H9 (cell line): Measurements from ENCODE around the gene PIAS1. TPM values are rescaled to one million over a fixed set of nuclear protein-coding genes. Genes with fewer than 3 reads are reported as not detected.

Experiments used
- DNase-seq: peaks from one replicate; pipeline ENCODE4 v3.0.0-alpha.2; 2017
- H2AFZ ChIP-seq: one replicate; pipeline ENCODE4 v1.6.1; 2013; ENCODE audit warnings: mild to moderate bottlenecking, low read length, control low read depth, moderate library complexity
- H2AK5ac ChIP-seq: 2 replicates; pipeline ENCODE4 v1.6.1; 2013; ENCODE audit warnings: low read length, control low read depth, mixed read lengths; ENCODE audit not compliant: insufficient read length
- H2BK120ac ChIP-seq: one replicate; pipeline ENCODE4 v1.6.1; 2013; ENCODE audit warnings: low read depth, mild to moderate bottlenecking, low read length, control low read depth, inconsistent platforms; ENCODE audit not compliant: poor library complexity, severe bottlenecking
- H2BK12ac ChIP-seq: 2 replicates; pipeline ENCODE4 v1.6.1; 2013; ENCODE audit warnings: low read length, control low read depth, mixed read lengths, low read depth; ENCODE audit not compliant: insufficient read length
- H2BK15ac ChIP-seq: 2 replicates; pipeline ENCODE4 v1.6.1; 2013; ENCODE audit warnings: low read depth, low read length, control low read depth
- H2BK20ac ChIP-seq: one replicate; pipeline ENCODE4 v1.6.1; 2013; ENCODE audit warnings: low read depth, mild to moderate bottlenecking, low read length, control low read depth, inconsistent platforms; ENCODE audit not compliant: poor library complexity, severe bottlenecking
- H2BK5ac ChIP-seq: 2 replicates; pipeline ENCODE4 v1.6.1; 2013; ENCODE audit warnings: low read length, control low read depth, mixed read lengths; ENCODE audit not compliant: insufficient read length
- H3K14ac ChIP-seq: 2 replicates; pipeline ENCODE4 v1.6.1; 2013; ENCODE audit warnings: low read length, control low read depth; ENCODE audit not compliant: insufficient read depth
- H3K18ac ChIP-seq: 2 replicates; pipeline ENCODE4 v1.6.1; 2013; ENCODE audit warnings: low read depth, mild to moderate bottlenecking, mixed read lengths, low read length, control low read depth; ENCODE audit not compliant: insufficient read length
- H3K23ac ChIP-seq: 2 replicates; pipeline ENCODE4 v1.6.1; 2013; ENCODE audit warnings: low read length, control low read depth, mixed read lengths, low read depth; ENCODE audit not compliant: insufficient read length
- H3K23me2 ChIP-seq: 2 replicates; pipeline ENCODE4 v1.6.1; 2013; ENCODE audit warnings: low read depth, mild to moderate bottlenecking, mixed read lengths, low read length, control low read depth; ENCODE audit not compliant: insufficient read length, poor library complexity, severe bottlenecking
- H3K27ac ChIP-seq: 2 replicates; pipeline ENCODE4 v1.5.1; 2013; ENCODE audit warnings: low read length, control low read depth, mixed read lengths, low read depth; ENCODE audit not compliant: insufficient read length
- H3K27me3 ChIP-seq: 2 replicates; pipeline ENCODE4 v1.6.1; 2013; ENCODE audit warnings: low read length, control low read depth, inconsistent platforms; ENCODE audit not compliant: insufficient read depth
- H3K4ac ChIP-seq: 2 replicates; pipeline ENCODE4 v1.6.1; 2013; ENCODE audit warnings: low read depth, mild to moderate bottlenecking, control low read depth, inconsistent platforms, low read length, moderate library complexity
- H3K4me1 ChIP-seq: 2 replicates; pipeline ENCODE4 v1.6.1; 2013; ENCODE audit warnings: low read length, control low read depth, inconsistent platforms; ENCODE audit not compliant: insufficient read depth
- H3K4me2 ChIP-seq: 2 replicates; pipeline ENCODE4 v1.6.1; 2013; ENCODE audit warnings: low read length, control low read depth, mixed read lengths; ENCODE audit not compliant: insufficient read length, insufficient read depth
- H3K56ac ChIP-seq: 2 replicates; pipeline ENCODE4 v1.6.1; 2013; ENCODE audit warnings: low read depth, mild to moderate bottlenecking, mixed read lengths, low read length, control low read depth; ENCODE audit not compliant: insufficient read length
- H3K79me1 ChIP-seq: 2 replicates; pipeline ENCODE4 v1.6.1; 2013; ENCODE audit warnings: low read depth, mild to moderate bottlenecking, moderate library complexity, low read length, control low read depth, inconsistent platforms; ENCODE audit not compliant: insufficient read depth, poor library complexity, severe bottlenecking
- H3K79me2 ChIP-seq: 2 replicates; pipeline ENCODE4 v1.6.1; 2013; ENCODE audit warnings: low read length, control low read depth, inconsistent platforms; ENCODE audit not compliant: insufficient read depth
- H3K9ac ChIP-seq: 2 replicates; pipeline ENCODE4 v1.6.1; 2013; ENCODE audit warnings: low read length, control low read depth, mixed read lengths; ENCODE audit not compliant: insufficient read length; ENCODE audit errors: extremely low read depth
- H3K9me3 ChIP-seq: one replicate; pipeline ENCODE4 v1.6.1; 2013; ENCODE audit warnings: low read depth, low read length, inconsistent platforms; ENCODE audit not compliant: control insufficient read depth
- H3T11ph ChIP-seq: one replicate; pipeline ENCODE4 v1.6.1; 2013; ENCODE audit warnings: mild to moderate bottlenecking, low read length, control low read depth, inconsistent platforms
- H4K20me1 ChIP-seq: one replicate; pipeline ENCODE4 v1.6.1; 2013; ENCODE audit not compliant: control insufficient read depth, insufficient read length, insufficient read depth
- H4K5ac ChIP-seq: 2 replicates; pipeline ENCODE4 v1.6.1; 2013; ENCODE audit warnings: low read depth, mild to moderate bottlenecking, mixed read lengths, low read length, control low read depth; ENCODE audit not compliant: insufficient read length
- H4K8ac ChIP-seq: replicated peaks from 2 replicates; pipeline ENCODE4 v1.6.1; 2013; ENCODE audit warnings: low read length, control low read depth, mixed read lengths, low read depth; ENCODE audit not compliant: insufficient read length
- H4K91ac ChIP-seq: 2 replicates; pipeline ENCODE4 v1.6.1; 2013; ENCODE audit warnings: low read depth, mild to moderate bottlenecking, moderate library complexity, mixed read lengths, low read length, control low read depth; ENCODE audit not compliant: insufficient read length
- H3K27ac Mint-ChIP-seq, 3 experiments: 2 replicates in 2 of 3; 3 replicates in 1 of 3; pipeline ENCODE4 v1.8.0; 2020 to 2021; ENCODE audit warnings: mixed read lengths in 3 of 3, mild to moderate bottlenecking in 1 of 3, moderate library complexity in 1 of 3
- H3K27me3 Mint-ChIP-seq: 2 replicates; pipeline ENCODE4 v1.8.0; 2021; ENCODE audit warnings: low read depth, mild to moderate bottlenecking, moderate library complexity, mixed read lengths
- H3K36me3 Mint-ChIP-seq, 3 experiments: 2 replicates in 2 of 3; 3 replicates in 1 of 3; pipeline ENCODE4 v1.8.0; 2020 to 2021; ENCODE audit warnings: low read depth in 3 of 3, mixed read lengths in 3 of 3; ENCODE audit not compliant: insufficient read depth in 1 of 3
- H3K4me1 Mint-ChIP-seq, 2 experiments: 2 replicates each; pipeline ENCODE4 v1.8.0; 2020; ENCODE audit warnings: mixed read lengths in 2 of 2
- H3K4me3 Mint-ChIP-seq, 2 experiments: 2 replicates in 1 of 2; 3 replicates in 1 of 2; pipeline ENCODE4 v1.8.0; 2020 to 2021; ENCODE audit warnings: mild to moderate bottlenecking in 2 of 2, mixed read lengths in 2 of 2, moderate library complexity in 1 of 2
- H3K9me3 Mint-ChIP-seq, 2 experiments: 2 replicates in 1 of 2; 3 replicates in 1 of 2; pipeline ENCODE4 v1.8.0; 2020; ENCODE audit warnings: mild to moderate bottlenecking in 2 of 2, mixed read lengths in 2 of 2, moderate library complexity in 1 of 2
- CTCF ChIP-seq: fragments of 200-600 bp; sonication (generic); conservative IDR thresholded peaks from 3 replicates; pipeline ENCODE4 v1.8.0; 2021; ENCODE audit warnings: antibody characterized with exemption, mild to moderate bottlenecking
- WGBS: extraction: QIAGEN DNeasy Blood & Tissue Kit; methylation state at CpG from one replicate; pipeline ENCODE4 v1.1.7; 2013; ENCODE audit warnings: missing lambda C conversion rate, low lambda C conversion rate, mixed read lengths; ENCODE audit not compliant: insufficient read length; ENCODE audit errors: extremely low coverage; 5-methylcytosine and 5-hydroxymethylcytosine counted together
- total RNA-seq: library from RNA; stranded (reverse); gene quantifications from 2 replicates; pipeline ENCODE4 v1.2.1, GENCODE V29; 2021

Gene PIAS1
- total RNA-seq, 1 experiment from 2014 or later, result 31.1 TPM

DNA sequence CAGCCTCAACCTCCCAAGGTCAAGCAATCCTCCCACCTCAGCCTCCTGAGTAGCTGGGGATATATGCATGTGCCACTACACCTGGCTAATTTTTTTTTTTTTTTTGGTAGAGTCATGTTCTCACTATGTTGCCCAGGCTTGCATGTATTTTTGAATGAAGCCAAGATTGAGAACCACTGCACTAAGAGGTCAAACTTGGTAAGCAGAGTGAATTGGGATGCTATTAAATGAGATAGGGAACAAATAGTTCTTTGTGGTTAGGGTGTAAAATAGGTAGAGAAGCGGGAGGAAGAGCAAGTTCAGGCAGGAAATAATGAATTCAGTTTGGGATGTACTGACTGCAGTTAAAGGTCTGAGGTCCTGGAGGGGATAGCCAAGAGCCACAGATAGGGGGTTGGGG is 39.9 kb upstream of the PIAS1 start:
- Histone ChIP-seq H2AFZ (no peak overlapping the region), H4K91ac (no peak overlapping the region), H3K23me2 (no peaks in the 10 kb centered on the region), H2AK5ac (no peak overlapping the region), H3K23ac (no peak overlapping the region), H3K56ac (no peak overlapping the region), H3K18ac (no peak overlapping the region), H4K5ac (no peak overlapping the region), H4K20me1 (no peaks in the 10 kb centered on the region), H2BK20ac (no peak overlapping the region), H3K4me2 (no peak overlapping the region), H2BK120ac (no peak overlapping the region), H2BK12ac (no peak overlapping the region), H2BK15ac (no peak overlapping the region), H3K9me3 (no peaks in the 10 kb centered on the region), H3K27me3 (no peaks in the 10 kb centered on the region), H3T11ph (no peak overlapping the region), H2BK5ac (no peak overlapping the region), H3K4me1 (no peaks in the 10 kb centered on the region), H3K27ac (no peak overlapping the region), H3K9ac (no peak overlapping the region), H4K8ac (no peak overlapping the region), H3K79me1 (no peaks in the 10 kb centered on the region), H3K79me2 (no peaks in the 10 kb centered on the region; the same call in 1 of the 2 replicates), H3K4ac (no peak overlapping the region), H3K14ac (no peak overlapping the region)
- Mint-ChIP-seq H3K9me3 (no peaks in the 10 kb centered on the region), H3K27me3 (no peaks in the 10 kb centered on the region; the same call in 1 of the 2 replicates), H3K27ac (no peak overlapping the region; a peak in 1 of 7 replicates), H3K4me1 (peaks cover 16 to 23% of the 10 kb centered on the region in 2 experiments), H3K36me3 (no peaks in the 10 kb centered on the region), H3K4me3 (no peak overlapping the region)
- no peak for DNase-seq
- TF ChIP-seq CTCF, result no peak
- no CpG with 5 or more reads among the region's 1 CpG for WGBS
